ENCODE results near the gene EGR1.
"Not testable (repeated sequence)": the region's sequence is repeated elsewhere in the genome, so short reads cannot be mapped to it uniquely, and the experiment has no call there.

Gene EGR1

DNA sequence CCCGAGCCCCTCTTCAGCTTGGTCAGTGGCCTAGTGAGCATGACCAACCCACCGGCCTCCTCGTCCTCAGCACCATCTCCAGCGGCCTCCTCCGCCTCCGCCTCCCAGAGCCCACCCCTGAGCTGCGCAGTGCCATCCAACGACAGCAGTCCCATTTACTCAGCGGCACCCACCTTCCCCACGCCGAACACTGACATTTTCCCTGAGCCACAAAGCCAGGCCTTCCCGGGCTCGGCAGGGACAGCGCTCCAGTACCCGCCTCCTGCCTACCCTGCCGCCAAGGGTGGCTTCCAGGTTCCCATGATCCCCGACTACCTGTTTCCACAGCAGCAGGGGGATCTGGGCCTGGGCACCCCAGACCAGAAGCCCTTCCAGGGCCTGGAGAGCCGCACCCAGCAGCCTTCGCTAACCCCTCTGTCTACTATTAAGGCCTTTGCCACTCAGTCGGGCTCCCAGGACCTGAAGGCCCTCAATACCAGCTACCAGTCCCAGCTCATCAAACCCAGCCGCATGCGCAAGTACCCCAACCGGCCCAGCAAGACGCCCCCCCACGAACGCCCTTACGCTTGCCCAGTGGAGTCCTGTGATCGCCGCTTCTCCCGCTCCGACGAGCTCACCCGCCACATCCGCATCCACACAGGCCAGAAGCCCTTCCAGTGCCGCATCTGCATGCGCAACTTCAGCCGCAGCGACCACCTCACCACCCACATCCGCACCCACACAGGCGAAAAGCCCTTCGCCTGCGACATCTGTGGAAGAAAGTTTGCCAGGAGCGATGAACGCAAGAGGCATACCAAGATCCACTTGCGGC, 1.8 kb downstream of the EGR1 start:
- DNase-seq (ENCODE audit: insufficient read length, low spot score) (no peak), FAIRE-seq (no peak)
- TF ChIP-seq POLR2AphosphoS5 (IDR thresholded peaks at IDR 0.05; ENCODE audit: low read depth, low read length) (no peak), TAF1 (IDR thresholded peaks at IDR 0.05; ENCODE audit: low read depth, low read length) (no peak), SPI1 (IDR thresholded peaks at IDR 0.05; ENCODE audit: low read depth, low read length) (no peak), PAX5 (IDR thresholded peaks at IDR 0.05; ENCODE audit: insufficient read depth, low read length, severe bottlenecking) (no peak), POLR2A (IDR thresholded peaks at IDR 0.05; ENCODE audit: low read depth, low read length) (no peak), POU2F2 (IDR thresholded peaks at IDR 0.05; ENCODE audit: low read depth, low read length) (no peak)

DNA sequence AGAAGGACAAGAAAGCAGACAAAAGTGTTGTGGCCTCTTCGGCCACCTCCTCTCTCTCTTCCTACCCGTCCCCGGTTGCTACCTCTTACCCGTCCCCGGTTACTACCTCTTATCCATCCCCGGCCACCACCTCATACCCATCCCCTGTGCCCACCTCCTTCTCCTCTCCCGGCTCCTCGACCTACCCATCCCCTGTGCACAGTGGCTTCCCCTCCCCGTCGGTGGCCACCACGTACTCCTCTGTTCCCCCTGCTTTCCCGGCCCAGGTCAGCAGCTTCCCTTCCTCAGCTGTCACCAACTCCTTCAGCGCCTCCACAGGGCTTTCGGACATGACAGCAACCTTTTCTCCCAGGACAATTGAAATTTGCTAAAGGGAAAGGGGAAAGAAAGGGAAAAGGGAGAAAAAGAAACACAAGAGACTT, 2.4 kb downstream of the EGR1 start:
- no peak for FAIRE-seq
- no peak for DNase-seq (ENCODE audit: insufficient read length, low spot score)
- TF ChIP-seq POLR2A (IDR thresholded peaks at IDR 0.05; ENCODE audit: low read depth, low read length) (no peak), TAF1 (IDR thresholded peaks at IDR 0.05; ENCODE audit: low read depth, low read length) (no peak), PAX5 (IDR thresholded peaks at IDR 0.05; ENCODE audit: insufficient read depth, low read length, severe bottlenecking) (no peak), POU2F2 (IDR thresholded peaks at IDR 0.05; ENCODE audit: low read depth, low read length) (no peak), POLR2AphosphoS5 (IDR thresholded peaks at IDR 0.05; ENCODE audit: low read depth, low read length) (no peak), SPI1 (IDR thresholded peaks at IDR 0.05; ENCODE audit: low read depth, low read length) (no peak)

DNA sequence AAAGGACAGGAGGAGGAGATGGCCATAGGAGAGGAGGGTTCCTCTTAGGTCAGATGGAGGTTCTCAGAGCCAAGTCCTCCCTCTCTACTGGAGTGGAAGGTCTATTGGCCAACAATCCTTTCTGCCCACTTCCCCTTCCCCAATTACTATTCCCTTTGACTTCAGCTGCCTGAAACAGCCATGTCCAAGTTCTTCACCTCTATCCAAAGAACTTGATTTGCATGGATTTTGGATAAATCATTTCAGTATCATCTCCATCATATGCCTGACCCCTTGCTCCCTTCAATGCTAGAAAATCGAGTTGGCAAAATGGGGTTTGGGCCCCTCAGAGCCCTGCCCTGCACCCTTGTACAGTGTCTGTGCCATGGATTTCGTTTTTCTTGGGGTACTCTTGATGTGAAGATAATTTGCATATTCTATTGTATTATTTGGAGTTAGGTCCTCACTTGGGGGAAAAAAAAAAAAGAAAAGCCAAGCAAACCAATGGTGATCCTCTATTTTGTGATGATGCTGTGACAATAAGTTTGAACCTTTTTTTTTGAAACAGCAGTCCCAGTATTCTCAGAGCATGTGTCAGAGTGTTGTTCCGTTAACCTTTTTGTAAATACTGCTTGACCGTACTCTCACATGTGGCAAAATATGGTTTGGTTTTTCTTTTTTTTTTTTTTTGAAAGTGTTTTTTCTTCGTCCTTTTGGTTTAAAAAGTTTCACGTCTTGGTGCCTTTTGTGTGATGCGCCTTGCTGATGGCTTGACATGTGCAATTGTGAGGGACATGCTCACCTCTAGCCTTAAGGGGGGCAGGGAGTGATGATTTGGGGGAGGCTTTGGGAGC, 3.1 kb downstream of the EGR1 start:
- no peak for TF ChIP-seq SPI1 (IDR thresholded peaks at IDR 0.05; ENCODE audit: low read depth, low read length)
- peak; percentile 42; the same call in 1 of the 2 replicates for TF ChIP-seq POLR2A (IDR thresholded peaks at IDR 0.05; ENCODE audit: low read depth, low read length)
- DNase-seq (ENCODE audit: insufficient read length, low spot score) (no peak), FAIRE-seq (no peak)

DNA sequence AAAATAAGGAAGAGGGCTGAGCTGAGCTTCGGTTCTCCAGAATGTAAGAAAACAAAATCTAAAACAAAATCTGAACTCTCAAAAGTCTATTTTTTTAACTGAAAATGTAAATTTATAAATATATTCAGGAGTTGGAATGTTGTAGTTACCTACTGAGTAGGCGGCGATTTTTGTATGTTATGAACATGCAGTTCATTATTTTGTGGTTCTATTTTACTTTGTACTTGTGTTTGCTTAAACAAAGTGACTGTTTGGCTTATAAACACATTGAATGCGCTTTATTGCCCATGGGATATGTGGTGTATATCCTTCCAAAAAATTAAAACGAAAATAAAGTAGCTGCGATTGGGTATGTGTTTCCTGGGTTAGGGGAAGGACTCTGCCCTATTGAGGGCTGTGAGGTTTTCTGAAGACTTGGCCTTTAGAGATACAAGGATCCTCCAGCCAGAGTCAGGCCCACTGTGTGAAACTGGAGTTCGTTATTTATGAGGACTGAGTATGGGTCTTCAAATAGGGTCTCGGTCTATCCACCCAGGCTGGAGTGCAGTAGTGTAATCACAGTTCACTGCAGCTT, 3.8 kb downstream of the EGR1 start:
- no peak for FAIRE-seq
- no peak for TF ChIP-seq SPI1 (IDR thresholded peaks at IDR 0.05; ENCODE audit: low read depth, low read length)
- TF ChIP-seq PAX5 (IDR thresholded peaks at IDR 0.05; ENCODE audit: insufficient read depth, low read length, severe bottlenecking) = no peak
- no peak for TF ChIP-seq POLR2AphosphoS5 (IDR thresholded peaks at IDR 0.05; ENCODE audit: low read depth, low read length)
- no peak for TF ChIP-seq TAF1 (IDR thresholded peaks at IDR 0.05; ENCODE audit: low read depth, low read length)
- no peak for DNase-seq (ENCODE audit: insufficient read length, low spot score)

DNA sequence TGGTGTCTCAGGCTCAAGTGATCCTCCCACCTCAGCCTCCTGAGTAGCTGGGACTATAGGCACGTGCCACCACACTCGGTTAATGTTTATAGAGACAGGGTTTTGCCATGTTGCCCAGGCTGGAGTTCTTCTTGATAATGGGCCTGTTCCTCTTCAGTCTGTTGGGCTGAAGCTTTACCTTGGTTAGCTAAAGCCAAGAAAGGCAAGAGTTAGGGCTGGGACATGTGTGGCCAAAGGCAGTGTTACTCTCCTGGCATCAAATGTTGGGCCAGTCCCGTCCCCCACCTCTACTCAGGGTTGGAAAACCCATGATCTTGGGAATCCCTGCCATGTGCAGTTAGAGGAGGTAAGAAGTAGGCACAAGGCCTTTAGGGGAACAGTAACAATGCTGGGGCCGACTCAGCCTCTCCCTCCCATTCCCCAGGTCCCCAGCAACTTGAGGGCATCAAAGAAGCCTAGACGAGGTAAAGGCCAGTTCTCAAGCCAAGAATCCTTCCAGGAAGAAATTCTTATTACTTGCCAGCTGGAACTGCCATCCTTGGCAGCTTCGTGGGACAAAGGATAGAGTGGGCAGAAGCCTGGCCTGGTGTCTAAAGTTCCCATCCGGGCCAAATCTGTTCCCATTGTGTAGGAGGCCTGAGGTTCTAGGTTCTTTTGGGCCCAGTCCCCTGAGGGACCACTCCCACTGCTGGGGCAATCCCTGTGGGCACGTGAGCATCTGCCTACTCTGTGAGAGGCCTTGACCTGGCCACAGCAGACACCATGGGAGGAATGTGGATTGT, 4.5 kb downstream of the EGR1 start:
- no peak for FAIRE-seq
- no peak for DNase-seq (ENCODE audit: insufficient read length, low spot score)
- TF ChIP-seq PAX5 (IDR thresholded peaks at IDR 0.05; ENCODE audit: insufficient read depth, low read length, severe bottlenecking) = no peak
- TF ChIP-seq SPI1 (IDR thresholded peaks at IDR 0.05; ENCODE audit: low read depth, low read length) = no peak
- peak; percentile 88 for TF ChIP-seq POLR2A (IDR thresholded peaks at IDR 0.05; ENCODE audit: low read depth, low read length)
- peak; percentile 67 for TF ChIP-seq POU2F2 (IDR thresholded peaks at IDR 0.05; ENCODE audit: low read depth, low read length)
- TF ChIP-seq POLR2AphosphoS5 (IDR thresholded peaks at IDR 0.05; ENCODE audit: low read depth, low read length) = peak; percentile 73
- TF ChIP-seq TAF1 (IDR thresholded peaks at IDR 0.05; ENCODE audit: low read depth, low read length) = no peak

DNA sequence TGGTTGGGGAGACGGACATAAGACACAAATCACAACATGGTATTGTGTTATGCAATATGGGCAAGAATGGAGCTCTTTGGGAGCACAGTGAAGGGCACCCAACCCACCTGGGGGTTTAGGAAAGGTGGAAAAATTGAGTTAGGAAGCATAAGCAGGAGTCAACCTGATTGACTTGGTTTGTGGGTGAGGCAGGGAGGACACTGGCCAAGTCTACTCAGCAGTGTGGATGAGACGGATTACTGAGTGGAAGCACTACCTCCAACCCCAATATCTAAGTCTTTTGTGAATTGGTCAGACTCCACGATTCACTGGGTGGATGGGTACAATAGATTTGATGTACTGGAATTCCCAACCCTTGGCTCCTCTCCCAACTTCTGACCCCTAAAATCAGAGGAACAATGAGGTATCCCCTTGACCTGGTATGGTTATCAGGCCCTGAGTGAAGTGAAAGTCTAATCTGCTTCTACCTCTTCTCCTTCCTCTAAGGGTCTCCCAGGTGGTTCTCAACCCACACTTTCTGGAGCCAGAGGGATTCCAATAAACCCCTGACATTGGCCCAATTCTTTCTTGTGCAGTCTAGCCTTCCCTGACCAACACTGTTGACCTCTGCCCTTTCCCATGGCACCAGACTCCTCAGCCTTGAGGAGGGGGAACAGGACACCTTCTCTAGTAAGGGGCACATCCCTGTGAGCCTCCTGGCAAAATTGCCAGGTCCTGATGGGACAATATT, 5.2 kb downstream of the EGR1 start:
- no peak for FAIRE-seq
- DNase-seq (ENCODE audit: insufficient read length, low spot score) = no peak
- TF ChIP-seq PAX5 (IDR thresholded peaks at IDR 0.05; ENCODE audit: insufficient read depth, low read length, severe bottlenecking) (no peak), TAF1 (IDR thresholded peaks at IDR 0.05; ENCODE audit: low read depth, low read length) (no peak), POLR2AphosphoS5 (IDR thresholded peaks at IDR 0.05; ENCODE audit: low read depth, low read length) (no peak), POU2F2 (IDR thresholded peaks at IDR 0.05; ENCODE audit: low read depth, low read length) (no peak), POLR2A (IDR thresholded peaks at IDR 0.05; ENCODE audit: low read depth, low read length) (no peak)

DNA sequence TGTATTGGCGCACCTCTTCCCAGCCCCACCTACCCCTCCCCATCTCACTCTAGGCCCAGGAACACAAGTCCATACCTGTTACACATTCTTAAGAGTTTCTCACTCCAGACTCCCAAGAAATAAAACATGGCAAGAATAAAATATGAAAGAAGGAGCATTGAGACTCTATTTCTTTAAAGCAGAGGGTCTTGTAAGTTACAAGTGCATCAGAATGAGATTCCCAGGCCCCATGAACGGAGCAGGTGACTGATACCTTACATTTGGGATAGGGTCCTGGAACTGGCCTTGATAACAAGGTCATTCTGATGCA, 5.7 kb downstream of the EGR1 start:
- no peak for DNase-seq (ENCODE audit: insufficient read length, low spot score)
- TF ChIP-seq TAF1 (IDR thresholded peaks at IDR 0.05; ENCODE audit: low read depth, low read length) = no peak
- no peak for TF ChIP-seq POU2F2 (IDR thresholded peaks at IDR 0.05; ENCODE audit: low read depth, low read length)
- TF ChIP-seq POLR2A (IDR thresholded peaks at IDR 0.05; ENCODE audit: low read depth, low read length) = no peak
- TF ChIP-seq PAX5 (IDR thresholded peaks at IDR 0.05; ENCODE audit: insufficient read depth, low read length, severe bottlenecking) = no peak
- TF ChIP-seq SPI1 (IDR thresholded peaks at IDR 0.05; ENCODE audit: low read depth, low read length) = no peak
- TF ChIP-seq POLR2AphosphoS5 (IDR thresholded peaks at IDR 0.05; ENCODE audit: low read depth, low read length) = no peak
- no peak for FAIRE-seq

DNA sequence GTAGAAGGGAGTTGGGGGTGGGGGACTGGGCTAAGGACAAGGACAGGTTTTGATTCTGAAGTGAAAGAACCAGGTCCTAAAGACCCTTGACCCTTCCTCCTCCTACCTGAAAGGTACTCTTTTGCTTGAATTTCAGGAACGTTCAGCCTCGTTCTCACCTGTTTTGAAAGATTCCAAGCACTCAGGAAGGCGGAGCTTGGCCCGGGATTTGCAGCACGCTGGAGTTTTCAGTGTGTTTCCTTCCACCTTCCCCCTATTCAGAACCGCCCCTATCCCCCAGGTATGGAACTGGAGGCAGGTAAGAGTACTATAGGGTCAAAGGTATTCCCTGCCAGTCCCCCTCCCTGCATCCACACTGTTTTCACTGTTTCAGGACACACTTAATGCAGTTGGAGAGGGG, 7.1 kb downstream of the EGR1 start:
- FAIRE-seq = no peak
- no peak for TF ChIP-seq POLR2AphosphoS5 (IDR thresholded peaks at IDR 0.05; ENCODE audit: low read depth, low read length)
- TF ChIP-seq SPI1 (IDR thresholded peaks at IDR 0.05; ENCODE audit: low read depth, low read length) = no peak
- TF ChIP-seq POU2F2 (IDR thresholded peaks at IDR 0.05; ENCODE audit: low read depth, low read length) = no peak
- no peak for TF ChIP-seq PAX5 (IDR thresholded peaks at IDR 0.05; ENCODE audit: insufficient read depth, low read length, severe bottlenecking)
- no peak for TF ChIP-seq POLR2A (IDR thresholded peaks at IDR 0.05; ENCODE audit: low read depth, low read length)
- TF ChIP-seq TAF1 (IDR thresholded peaks at IDR 0.05; ENCODE audit: low read depth, low read length) = no peak
- DNase-seq (ENCODE audit: insufficient read length, low spot score) = no peak

DNA sequence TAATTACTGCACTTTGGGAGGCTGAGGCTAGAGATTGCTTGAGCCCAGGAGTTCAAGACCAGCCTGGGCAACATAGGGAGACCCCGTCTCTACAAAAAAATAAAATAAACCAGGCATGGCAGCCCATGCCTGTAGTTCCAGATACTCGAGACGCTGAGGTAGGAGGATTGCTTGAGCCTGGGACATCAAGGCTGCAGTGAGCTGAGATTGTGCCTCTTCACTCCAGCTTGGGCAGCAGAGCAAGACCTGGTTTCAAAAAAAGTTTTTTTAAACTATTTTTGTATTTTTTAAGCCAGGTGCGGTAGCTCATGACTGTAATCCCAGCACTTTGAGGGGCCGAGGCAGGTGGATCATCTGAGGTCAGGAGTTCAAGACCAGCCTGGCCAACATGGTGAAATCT, 7.9 kb downstream of the EGR1 start:
- not testable (repeated sequence) for FAIRE-seq; DNase-seq (ENCODE audit: insufficient read length, low spot score)
